Measurements from ENCODE around the gene STK4. TPM values are rescaled to one million over a fixed set of nuclear protein-coding genes. Genes with fewer than 3 reads are reported as not detected.

Gene STK4
- total RNA-seq, 1 experiment from 2014 or later, result 41.2 TPM

- TF ChIP-seq, protein P1, sequence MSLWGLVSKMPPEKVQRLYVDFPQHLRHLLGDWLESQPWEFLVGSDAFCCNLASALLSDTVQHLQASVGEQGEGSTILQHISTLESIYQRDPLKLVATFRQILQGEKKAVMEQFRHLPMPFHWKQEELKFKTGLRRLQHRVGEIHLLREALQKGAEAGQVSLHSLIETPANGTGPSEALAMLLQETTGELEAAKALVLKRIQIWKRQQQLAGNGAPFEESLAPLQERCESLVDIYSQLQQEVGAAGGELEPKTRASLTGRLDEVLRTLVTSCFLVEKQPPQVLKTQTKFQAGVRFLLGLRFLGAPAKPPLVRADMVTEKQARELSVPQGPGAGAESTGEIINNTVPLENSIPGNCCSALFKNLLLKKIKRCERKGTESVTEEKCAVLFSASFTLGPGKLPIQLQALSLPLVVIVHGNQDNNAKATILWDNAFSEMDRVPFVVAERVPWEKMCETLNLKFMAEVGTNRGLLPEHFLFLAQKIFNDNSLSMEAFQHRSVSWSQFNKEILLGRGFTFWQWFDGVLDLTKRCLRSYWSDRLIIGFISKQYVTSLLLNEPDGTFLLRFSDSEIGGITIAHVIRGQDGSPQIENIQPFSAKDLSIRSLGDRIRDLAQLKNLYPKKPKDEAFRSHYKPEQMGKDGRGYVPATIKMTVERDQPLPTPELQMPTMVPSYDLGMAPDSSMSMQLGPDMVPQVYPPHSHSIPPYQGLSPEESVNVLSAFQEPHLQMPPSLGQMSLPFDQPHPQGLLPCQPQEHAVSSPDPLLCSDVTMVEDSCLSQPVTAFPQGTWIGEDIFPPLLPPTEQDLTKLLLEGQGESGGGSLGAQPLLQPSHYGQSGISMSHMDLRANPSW (CRISPR knock-in tag; conservative IDR thresholded peaks at IDR 0.05; ENCODE audit: low read depth), result no peak
- TF ChIP-seq ESRRA (CRISPR knock-in tag; IDR thresholded peaks at IDR 0.05; ENCODE audit: borderline replicate concordance) (no peak), ZNF219 (CRISPR knock-in tag; IDR thresholded peaks at IDR 0.05; ENCODE audit: borderline replicate concordance) (no peak), ZNF396 (CRISPR knock-in tag; IDR thresholded peaks at IDR 0.05; ENCODE audit: borderline replicate concordance) (no peak), ZNF423 (CRISPR knock-in tag; IDR thresholded peaks at IDR 0.05) (no peak), ATF1 (CRISPR knock-in tag; IDR thresholded peaks at IDR 0.05) (no peak), CTCF (IDR thresholded peaks at IDR 0.05) (peak; percentile 38), ZNF121 (CRISPR knock-in tag; IDR thresholded peaks at IDR 0.05) (peak; percentile 85; the same call in 1 of the 2 replicates), ZBTB21 (CRISPR knock-in tag; IDR thresholded peaks at IDR 0.05; ENCODE audit: borderline replicate concordance) (no peak), ZNF671 (CRISPR knock-in tag; IDR thresholded peaks at IDR 0.05) (no peak), ZNF532 (CRISPR knock-in tag; IDR thresholded peaks at IDR 0.05; ENCODE audit: borderline replicate concordance) (no peak)
- TF ChIP-seq, protein P2, sequence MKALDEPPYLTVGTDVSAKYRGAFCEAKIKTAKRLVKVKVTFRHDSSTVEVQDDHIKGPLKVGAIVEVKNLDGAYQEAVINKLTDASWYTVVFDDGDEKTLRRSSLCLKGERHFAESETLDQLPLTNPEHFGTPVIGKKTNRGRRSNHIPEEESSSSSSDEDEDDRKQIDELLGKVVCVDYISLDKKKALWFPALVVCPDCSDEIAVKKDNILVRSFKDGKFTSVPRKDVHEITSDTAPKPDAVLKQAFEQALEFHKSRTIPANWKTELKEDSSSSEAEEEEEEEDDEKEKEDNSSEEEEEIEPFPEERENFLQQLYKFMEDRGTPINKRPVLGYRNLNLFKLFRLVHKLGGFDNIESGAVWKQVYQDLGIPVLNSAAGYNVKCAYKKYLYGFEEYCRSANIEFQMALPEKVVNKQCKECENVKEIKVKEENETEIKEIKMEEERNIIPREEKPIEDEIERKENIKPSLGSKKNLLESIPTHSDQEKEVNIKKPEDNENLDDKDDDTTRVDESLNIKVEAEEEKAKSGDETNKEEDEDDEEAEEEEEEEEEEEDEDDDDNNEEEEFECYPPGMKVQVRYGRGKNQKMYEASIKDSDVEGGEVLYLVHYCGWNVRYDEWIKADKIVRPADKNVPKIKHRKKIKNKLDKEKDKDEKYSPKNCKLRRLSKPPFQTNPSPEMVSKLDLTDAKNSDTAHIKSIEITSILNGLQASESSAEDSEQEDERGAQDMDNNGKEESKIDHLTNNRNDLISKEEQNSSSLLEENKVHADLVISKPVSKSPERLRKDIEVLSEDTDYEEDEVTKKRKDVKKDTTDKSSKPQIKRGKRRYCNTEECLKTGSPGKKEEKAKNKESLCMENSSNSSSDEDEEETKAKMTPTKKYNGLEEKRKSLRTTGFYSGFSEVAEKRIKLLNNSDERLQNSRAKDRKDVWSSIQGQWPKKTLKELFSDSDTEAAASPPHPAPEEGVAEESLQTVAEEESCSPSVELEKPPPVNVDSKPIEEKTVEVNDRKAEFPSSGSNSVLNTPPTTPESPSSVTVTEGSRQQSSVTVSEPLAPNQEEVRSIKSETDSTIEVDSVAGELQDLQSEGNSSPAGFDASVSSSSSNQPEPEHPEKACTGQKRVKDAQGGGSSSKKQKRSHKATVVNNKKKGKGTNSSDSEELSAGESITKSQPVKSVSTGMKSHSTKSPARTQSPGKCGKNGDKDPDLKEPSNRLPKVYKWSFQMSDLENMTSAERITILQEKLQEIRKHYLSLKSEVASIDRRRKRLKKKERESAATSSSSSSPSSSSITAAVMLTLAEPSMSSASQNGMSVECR (CRISPR knock-in tag; IDR thresholded peaks at IDR 0.05; ENCODE audit: borderline replicate concordance), result no peak
Observed at GRCh38 chr20:45044084-45044573, 77.8 kb downstream of the STK4 start (continued).

GRCh38 chr20:45044601-45045000 lies 78.3 kb downstream of the STK4 start:
- Mint-ChIP-seq H3K27ac (no peak overlapping the region), H3K4me3 (no peak overlapping the region), H3K9me3 (peaks cover 20% of the 10 kb centered on the region), H3K36me3 (peaks cover 25% of the 10 kb centered on the region), H3K27me3 (ENCODE audit: low read depth) (no peaks in the 10 kb centered on the region), H3K4me1 (peaks cover 47% of the 10 kb centered on the region)
- no peak for TF ChIP-seq ZNF121 (CRISPR knock-in tag; IDR thresholded peaks at IDR 0.05)
- no peak for TF ChIP-seq ZNF263 (CRISPR knock-in tag; IDR thresholded peaks at IDR 0.05; ENCODE audit: low read depth)
- TF ChIP-seq SMAD3 (CRISPR knock-in tag; IDR thresholded peaks at IDR 0.05; ENCODE audit: borderline replicate concordance), result no peak
- no peak for TF ChIP-seq PRRX2 (CRISPR knock-in tag; IDR thresholded peaks at IDR 0.05)
- no peak for TF ChIP-seq ZMAT4 (CRISPR knock-in tag; IDR thresholded peaks at IDR 0.05)
- no peak for TF ChIP-seq SOX15 (CRISPR knock-in tag; IDR thresholded peaks at IDR 0.05)
- TF ChIP-seq NFYB (CRISPR knock-in tag; conservative IDR thresholded peaks at IDR 0.05; ENCODE audit: low read depth), result no peak
- no peak for TF ChIP-seq HMGA2 (CRISPR knock-in tag; IDR thresholded peaks at IDR 0.05)
- no peak for TF ChIP-seq CBFB (CRISPR knock-in tag; IDR thresholded peaks at IDR 0.05; ENCODE audit: low read depth)
- TF ChIP-seq TCF7 (CRISPR knock-in tag; IDR thresholded peaks at IDR 0.05; ENCODE audit: low read depth), result no peak
- DNase-seq (ENCODE audit: low spot score) (no peak), ATAC-seq (no peak)
- CTCF ChIA-PET, result interaction anchor here (0.5 to 3.5 kb wide), 39 partner anchors 10 to 1119 kb away, joined by 3 to 103 read pairs (median 5); partner anchors contain the start of genes KCNS1, PABPC1L and WFDC5
- POLR2A ChIA-PET, result interaction anchor here (1.1 kb wide), 1 partner anchor 9 kb away, joined by 5 read pairs; no protein-coding TSS in a partner anchor
